Thyroid gland (tissue), 4 donors: ENCODE results near the gene KDM8. TPM values are rescaled to one million over a fixed set of nuclear protein-coding genes. Genes with fewer than 3 reads are reported as not detected.
"Not testable (repeated sequence)": the region's sequence is repeated elsewhere in the genome, so short reads cannot be mapped to it uniquely, and the experiment has no call there.

Experiments
- DNase-seq, 2 donors: peaks; one replicate each; pipeline ENCODE4 v3.0.0-alpha.2; 2019
- H3K27ac ChIP-seq, 3 donors: fragments of 200-600 bp; sonication (generic); 1 replicate in 2 of 3; 2 replicates in 1 of 3; pipeline ENCODE4 v1.5.1; 2016 to 2019; ENCODE audit warnings: mild to moderate bottlenecking in 1 of 3, moderate library complexity in 1 of 3
- H3K27me3 ChIP-seq: fragments of 200-600 bp; sonication (generic); one replicate; pipeline ENCODE4 v1.5.1; 2019
- H3K36me3 ChIP-seq, 2 donors: fragments of 200-600 bp; sonication (generic); one replicate each; pipeline ENCODE4 v1.5.1; 2016 to 2019
- H3K4me1 ChIP-seq, 2 donors: fragments of 200-600 bp; sonication (generic); one replicate each; pipeline ENCODE4 v1.5.1; 2017 to 2019
- H3K4me3 ChIP-seq, 3 donors: fragments of 200-600 bp; sonication (generic); replicated peaks in 1 of 3; 1 replicate in 2 of 3; 2 replicates in 1 of 3; pipeline ENCODE4 v1.5.1; 2016; ENCODE audit warnings: mild to moderate bottlenecking in 1 of 3
- H3K9me3 ChIP-seq: fragments of 200-600 bp; sonication (generic); one replicate; pipeline ENCODE4 v1.5.1; 2017
- CTCF ChIP-seq, 6 experiments: fragments of 200-600 bp in 3 of 6; fragments of 450-650 bp in 3 of 6; sonication (generic) in 3 of 6; IDR thresholded peaks; one replicate each; pipeline ENCODE4 v1.5.1; 2016 to 2019; ENCODE audit warnings: antibody characterized with exemption in 6 of 6, mild to moderate bottlenecking in 2 of 6, inconsistent platforms in 1 of 6, moderate library complexity in 1 of 6
- POLR2A ChIP-seq, 2 donors: fragments of 450-650 bp; IDR thresholded peaks; one replicate each; pipeline ENCODE4 v1.6.1; 2017; ENCODE audit warnings: antibody characterized with exemption in 2 of 2, mild to moderate bottlenecking in 2 of 2, moderate library complexity in 1 of 2
- WGBS, 2 donors: methylation state at CpG; one replicate each; pipeline ENCODE4 v1.1.5; 2017; 5-methylcytosine and 5-hydroxymethylcytosine counted together
- intact Hi-C: fragments of 100-400 bp; cut with DNase I; formaldehyde crosslinking; loops from one replicate; pipeline ENCODE4 v1.15.1; 2023
- total RNA-seq, 4 donors: library from RNA; depleted of rRNA; stranded (reverse); fragments of >200 nt; gene quantifications; one replicate each; pipeline ENCODE4 v1.2.3, GENCODE V29; 2016

KDM8 gene
- total RNA-seq, 4 donors from 2014 or later = 5.6 to 14.9 (median 9.6) TPM

GRCh38 chr16:27195941-27196595 is 7.3 kb upstream of the KDM8 start:
- no peak for TF ChIP-seq POLR2A (IDR thresholded peaks at IDR 0.05)
- TF ChIP-seq CTCF (IDR thresholded peaks at IDR 0.05) = no peak

GRCh38 chr16:27197004-27197403 is 6.3 kb upstream of the KDM8 start:
- TF ChIP-seq POLR2A (IDR thresholded peaks at IDR 0.05) = no peak
- no peak for TF ChIP-seq CTCF (IDR thresholded peaks at IDR 0.05)
- H3K4me3 ChIP-seq = no peak overlapping the region
- H3K27me3 ChIP-seq = no peaks in the 10 kb centered on the region
- DNase-seq = no peak
- H3K27ac ChIP-seq = no peak overlapping the region
- no peaks in the 10 kb centered on the region for H3K4me1 ChIP-seq
- 65 to 77% methylated on average over 4 of the region's 4 CpGs for WGBS, 2 donors
- no peaks in the 10 kb centered on the region for H3K9me3 ChIP-seq
- intact Hi-C loops = no loop called here
- H3K36me3 ChIP-seq = no peaks in the 10 kb centered on the region

More at GRCh38 chr16:27195941-27196595, 7.3 kb upstream of the KDM8 start:
- H3K27ac ChIP-seq = no peak overlapping the region
- no peaks in the 10 kb centered on the region for H3K9me3 ChIP-seq
- no peaks in the 10 kb centered on the region for H3K36me3 ChIP-seq
- no peaks in the 10 kb centered on the region for H3K27me3 ChIP-seq
- no peak overlapping the region for H3K4me3 ChIP-seq
- intact Hi-C loops = no loop called here
- H3K4me1 ChIP-seq = no peaks in the 10 kb centered on the region
- whole genome bisulfite sequencing, 2 donors = 80% methylated on average over 9 of the region's 9 CpGs
- DNase-seq = no peak

GRCh38 chr16:27198451-27199234 is 4.7 kb upstream of the KDM8 start:
- DNase-seq = no peak
- intact Hi-C loops = no loop called here
- no peak overlapping the region for H3K4me3 ChIP-seq
- H3K27me3 ChIP-seq = no peaks in the 10 kb centered on the region
- H3K36me3 ChIP-seq = no peaks in the 10 kb centered on the region
- H3K27ac ChIP-seq = no peak overlapping the region
- WGBS, 2 donors = 82 to 94% methylated on average over 12 of the region's 12 CpGs
- peaks cover 4% of the 10 kb centered on the region in 2 donors for H3K4me1 ChIP-seq
- TF ChIP-seq CTCF (IDR thresholded peaks at IDR 0.05) = no peak
- TF ChIP-seq POLR2A (IDR thresholded peaks at IDR 0.05) = no peak
- H3K9me3 ChIP-seq = no peaks in the 10 kb centered on the region

- intact Hi-C loops = no loop called here
- Histone ChIP-seq H3K4me3 (no peak overlapping the region), H3K27ac (no peak overlapping the region), H3K4me1 (peaks cover 4% of the 10 kb centered on the region in 2 donors), H3K36me3 (no peaks in the 10 kb centered on the region), H3K9me3 (no peaks in the 10 kb centered on the region), H3K27me3 (no peaks in the 10 kb centered on the region)
- TF ChIP-seq CTCF (IDR thresholded peaks at IDR 0.05) (no peak), POLR2A (IDR thresholded peaks at IDR 0.05) (no peak)
- WGBS, 2 donors = 92 to 96% methylated on average over 3 of the region's 3 CpGs
- DNase-seq = no peak
These were observed 4.1 kb upstream of the KDM8 start for GRCh38 chr16:27199235-27199586.

- Histone ChIP-seq H3K36me3 (no peaks in the 10 kb centered on the region), H3K27ac (no peak overlapping the region), H3K4me3 (no peak overlapping the region), H3K27me3 (no peaks in the 10 kb centered on the region), H3K9me3 (no peaks in the 10 kb centered on the region), H3K4me1 (peaks cover 9% of the 10 kb centered on the region in 2 donors)
- no peak for DNase-seq
- intact Hi-C loops = loop anchor here (10.0 kb wide), 1 partner anchor 345 kb away; the partner anchor contains the start of gene GTF3C1
- TF ChIP-seq POLR2A (IDR thresholded peaks at IDR 0.05) = no peak
- TF ChIP-seq CTCF (IDR thresholded peaks at IDR 0.05) = no peak
- WGBS, 2 donors = 32 to 33% methylated on average over 1 of the region's 1 CpG
These were observed 3.6 kb upstream of the KDM8 start for GRCh38 chr16:27199736-27200135.

- H3K36me3 ChIP-seq, H3K27ac ChIP-seq, H3K27me3 ChIP-seq, H3K4me3 ChIP-seq, DNase-seq, H3K9me3 ChIP-seq: not testable (repeated sequence)
- WGBS, 2 donors = 87 to 91% methylated on average over 3 of the region's 3 CpGs
- H3K4me1 ChIP-seq = peaks cover 10 to 11% of the 10 kb centered on the region in 2 donors
- intact Hi-C loops = loop anchor here (10.0 kb wide), 1 partner anchor 344 kb away; the partner anchor contains the start of gene GTF3C1
These were observed 2.4 kb upstream of the KDM8 start for GRCh38 chr16:27200914-27201313.
